ENCODE data around the gene SLC4A1AP.

DNA sequence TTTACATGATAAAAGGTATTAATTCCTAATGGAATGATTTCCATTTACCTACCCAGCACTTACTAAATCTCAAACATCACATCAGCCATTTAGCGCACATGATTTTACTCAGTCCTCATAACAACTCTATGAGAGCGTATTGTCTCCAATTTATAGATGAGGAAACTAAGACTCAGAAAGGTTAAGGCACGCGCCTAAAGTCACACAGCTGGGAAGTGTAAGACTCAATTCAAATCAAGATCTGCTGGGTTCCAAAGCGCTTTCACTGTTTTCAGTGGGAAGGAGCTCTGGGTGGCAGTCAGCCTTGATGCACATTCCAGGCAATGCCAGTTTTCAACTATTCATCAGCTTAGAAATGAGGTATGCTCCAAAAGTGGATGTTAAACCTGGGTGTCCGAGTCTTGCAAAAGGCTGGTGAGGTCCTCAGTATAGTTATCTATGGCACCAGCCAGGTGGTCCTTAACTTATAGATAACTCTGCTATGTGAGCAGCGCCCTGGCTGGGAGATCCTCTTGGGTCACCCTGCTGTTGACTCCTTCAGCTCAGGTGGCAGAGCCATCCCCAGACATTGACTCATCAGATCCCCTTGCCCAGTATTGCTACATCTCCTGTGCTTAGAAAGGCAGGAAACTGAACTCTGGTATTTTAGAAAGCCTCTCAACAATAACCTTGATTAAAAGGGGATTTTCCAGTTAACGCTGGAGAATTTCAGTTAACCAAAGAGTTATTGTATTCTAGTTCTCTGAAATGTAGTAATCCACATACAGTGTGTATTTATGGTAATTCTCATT is 47.1 kb downstream of the SLC4A1AP start:
- TF ChIP-seq, protein P1, sequence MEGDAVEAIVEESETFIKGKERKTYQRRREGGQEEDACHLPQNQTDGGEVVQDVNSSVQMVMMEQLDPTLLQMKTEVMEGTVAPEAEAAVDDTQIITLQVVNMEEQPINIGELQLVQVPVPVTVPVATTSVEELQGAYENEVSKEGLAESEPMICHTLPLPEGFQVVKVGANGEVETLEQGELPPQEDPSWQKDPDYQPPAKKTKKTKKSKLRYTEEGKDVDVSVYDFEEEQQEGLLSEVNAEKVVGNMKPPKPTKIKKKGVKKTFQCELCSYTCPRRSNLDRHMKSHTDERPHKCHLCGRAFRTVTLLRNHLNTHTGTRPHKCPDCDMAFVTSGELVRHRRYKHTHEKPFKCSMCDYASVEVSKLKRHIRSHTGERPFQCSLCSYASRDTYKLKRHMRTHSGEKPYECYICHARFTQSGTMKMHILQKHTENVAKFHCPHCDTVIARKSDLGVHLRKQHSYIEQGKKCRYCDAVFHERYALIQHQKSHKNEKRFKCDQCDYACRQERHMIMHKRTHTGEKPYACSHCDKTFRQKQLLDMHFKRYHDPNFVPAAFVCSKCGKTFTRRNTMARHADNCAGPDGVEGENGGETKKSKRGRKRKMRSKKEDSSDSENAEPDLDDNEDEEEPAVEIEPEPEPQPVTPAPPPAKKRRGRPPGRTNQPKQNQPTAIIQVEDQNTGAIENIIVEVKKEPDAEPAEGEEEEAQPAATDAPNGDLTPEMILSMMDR (IDR thresholded peaks at IDR 0.05 in 2 of 3, conservative IDR thresholded peaks at IDR 0.05 in 1 of 3; ENCODE audit: borderline replicate concordance in 1 of 3, insufficient read depth in 1 of 3, low read depth in 2 of 3, low read length in 2 of 3): no peak
- TF ChIP-seq JUND (IDR thresholded peaks at IDR 0.05) (no peak), POLR2A (IDR thresholded peaks at IDR 0.05; ENCODE audit: borderline replicate concordance, extremely low read depth, insufficient read depth, insufficient read length) (no peak), ZBTB33 (IDR thresholded peaks at IDR 0.05; ENCODE audit: extremely low read depth, insufficient replicate concordance, low read length) (no peak), RAD21 (IDR thresholded peaks at IDR 0.05; ENCODE audit: low read depth) (no peak), SP1 (IDR thresholded peaks at IDR 0.05; ENCODE audit: low read depth) (no peak)
- TF ChIP-seq, protein P2, sequence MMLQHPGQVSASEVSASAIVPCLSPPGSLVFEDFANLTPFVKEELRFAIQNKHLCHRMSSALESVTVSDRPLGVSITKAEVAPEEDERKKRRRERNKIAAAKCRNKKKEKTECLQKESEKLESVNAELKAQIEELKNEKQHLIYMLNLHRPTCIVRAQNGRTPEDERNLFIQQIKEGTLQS (IDR thresholded peaks at IDR 0.05): no peak

All from HCT116 (cell line).